HUDEP-2 (cell line): ENCODE results near the gene TARBP1.
"Not testable (repeated sequence)": the region's sequence is repeated elsewhere in the genome, so short reads cannot be mapped to it uniquely, and the experiment has no call there.

Source experiments
- DNase-seq, 76 experiments: peaks; one replicate each; lab custom pipeline; 2025; ENCODE audit not compliant: unreplicated experiment in 76 of 76; lab: John Stamatoyannopoulos, UW

The TARBP1 gene

GRCh38 chr1:234356615-234357269 is 122.2 kb downstream of the TARBP1 start:
- DNase-seq: not testable (repeated sequence)

GRCh38 chr1:234355782-234356510 is 123.0 kb downstream of the TARBP1 start:
- no peak for DNase-seq

GRCh38 chr1:234348964-234349363 is 130.0 kb downstream of the TARBP1 start:
- DNase-seq: no peak

- DNase-seq: no peak
Observed at GRCh38 chr1:234345237-234345636, 133.7 kb downstream of the TARBP1 start.

GRCh38 chr1:234342774-234343173 is 136.2 kb downstream of the TARBP1 start:
- DNase-seq: no peak
